MM.1S (cell line): Measurements from ENCODE around the gene LARGE2.

ENCODE experiments used
- DNase-seq: peaks from one replicate; pipeline ENCODE4 v3.0.0-alpha.2; 2015
- H2AFZ ChIP-seq: fragments of 300-600 bp; sonication (generic); 2 replicates; pipeline ENCODE4 v1.6.0; 2016; ENCODE audit warnings: antibody characterized with exemption, low read length
- H3F3A ChIP-seq: fragments of 300-600 bp; sonication (generic); 2 replicates; pipeline ENCODE4 v1.6.1; 2016; ENCODE audit warnings: mild to moderate bottlenecking, antibody characterized with exemption, low read length, moderate library complexity, mixed read lengths; ENCODE audit not compliant: insufficient read depth
- H3K27ac ChIP-seq: fragments of 300-600 bp; sonication (generic); 2 replicates; pipeline ENCODE4 v1.5.1; 2016; ENCODE audit warnings: mild to moderate bottlenecking, low read length
- H3K27me3 ChIP-seq: fragments of 300-600 bp; sonication (generic); replicated peaks from 2 replicates; pipeline ENCODE4 v1.6.0; 2016; ENCODE audit warnings: low read length; ENCODE audit not compliant: insufficient read depth
- H3K36me3 ChIP-seq: fragments of 300-600 bp; sonication (generic); replicated peaks from 2 replicates; pipeline ENCODE4 v1.6.1; 2016; ENCODE audit warnings: mild to moderate bottlenecking, low read length, mixed read lengths; ENCODE audit not compliant: insufficient read depth
- H3K4me1 ChIP-seq: fragments of 300-600 bp; sonication (generic); 2 replicates; pipeline ENCODE4 v1.6.1; 2016; ENCODE audit warnings: low read length, mixed read lengths
- H3K4me2 ChIP-seq: fragments of 300-600 bp; sonication (generic); 2 replicates; pipeline ENCODE4 v1.6.0; 2016; ENCODE audit warnings: low read depth, low read length
- H3K4me3 ChIP-seq: fragments of 300-600 bp; sonication (generic); 2 replicates; pipeline ENCODE4 v1.5.1; 2016; ENCODE audit warnings: low read length, mixed read lengths
- H3K79me2 ChIP-seq: fragments of 300-600 bp; sonication (generic); 2 replicates; pipeline ENCODE4 v1.6.1; 2016; ENCODE audit warnings: mixed run types, low read length, mixed read lengths
- H3K9ac ChIP-seq: fragments of 300-600 bp; sonication (generic); 2 replicates; pipeline ENCODE4 v1.6.1; 2016; ENCODE audit warnings: low read length, mixed read lengths
- H3K9me2 ChIP-seq: fragments of 300-600 bp; sonication (generic); replicated peaks from 2 replicates; pipeline ENCODE4 v1.6.1; 2016; ENCODE audit warnings: mild to moderate bottlenecking, low read length, mixed read lengths; ENCODE audit not compliant: insufficient read depth
- H3K9me3 ChIP-seq: fragments of 300-600 bp; sonication (generic); replicated peaks from 2 replicates; pipeline ENCODE4 v1.6.1; 2016; ENCODE audit warnings: mild to moderate bottlenecking, low read length, mixed read lengths; ENCODE audit not compliant: insufficient read depth
- H4K20me1 ChIP-seq: fragments of 300-600 bp; sonication (generic); 2 replicates; pipeline ENCODE4 v1.6.1; 2016; ENCODE audit warnings: mild to moderate bottlenecking, low read length, moderate library complexity, mixed read lengths; ENCODE audit not compliant: insufficient read depth
- CTCF ChIP-seq: fragments of 300-600 bp; sonication (generic); IDR thresholded peaks from 2 replicates; pipeline ENCODE4 v1.5.1; 2016; ENCODE audit warnings: antibody characterized with exemption, low read length, mixed read lengths
- EZH2 ChIP-seq: fragments of 300-600 bp; sonication (generic); optimal IDR thresholded peaks from 2 replicates; pipeline ENCODE3; 2017; ENCODE audit warnings: low read depth, mild to moderate bottlenecking, antibody characterized with exemption, low read length, mixed read lengths
- EZH2phosphoT487 ChIP-seq: fragments of 300-600 bp; sonication (generic); IDR thresholded peaks from 2 replicates; pipeline ENCODE4 v1.6.1; 2018; ENCODE audit warnings: antibody characterized with exemption, low read length

The LARGE2 gene

GRCh38 chr11:45906965-45907611 is 15.4 kb upstream of the LARGE2 start, which contains the start of gene FREY1:
Gene FREY1, minus strand, starts transcription at chr11:45907271. Its CDS starts 26 bp downstream, at chr11:45907245.
- Histone ChIP-seq H3K79me2 (no peaks in the 10 kb centered on the region), H3F3A (no peaks in the 10 kb centered on the region), H3K9me2 (no peaks in the 10 kb centered on the region), H3K9ac (no peak within 1 kb of the TSS), H3K4me1 (no peaks in the 10 kb centered on the region), H2AFZ (no peak within 1 kb of the TSS), H3K9me3 (no peaks in the 10 kb centered on the region), H3K27me3 (peaks cover 9% of the 10 kb centered on the region; the same call in 1 of the 2 replicates), H4K20me1 (no peaks in the 10 kb centered on the region), H3K4me3 (no peak within 1 kb of the TSS), H3K4me2 (no peak within 1 kb of the TSS), H3K27ac (no peak within 1 kb of the TSS), H3K36me3 (no peaks in the 10 kb centered on the region)
- DNase-seq, result no peak
- no peak for TF ChIP-seq EZH2
- no peak for TF ChIP-seq CTCF

- no peak overlapping the region for H3K27ac ChIP-seq
- TF ChIP-seq EZH2phosphoT487 (no peak), CTCF (no peak), EZH2 (no peak)
- no peaks in the 10 kb centered on the region for H3F3A ChIP-seq
Measured at GRCh38 chr11:45907911-45908370, 14.5 kb upstream of the LARGE2 start.

GRCh38 chr11:45909594-45910475 is 12.6 kb upstream of the LARGE2 start:
- Histone ChIP-seq H4K20me1 (no peaks in the 10 kb centered on the region), H3K27ac (no peak overlapping the region), H3K9me2 (no peaks in the 10 kb centered on the region), H3K9ac (no peak overlapping the region), H3F3A (no peaks in the 10 kb centered on the region), H2AFZ (no peak overlapping the region), H3K4me2 (no peak overlapping the region), H3K79me2 (no peaks in the 10 kb centered on the region; the same call in 1 of the 2 replicates), H3K4me1 (no peaks in the 10 kb centered on the region), H3K36me3 (no peaks in the 10 kb centered on the region), H3K9me3 (no peaks in the 10 kb centered on the region), H3K27me3 (no peaks in the 10 kb centered on the region), H3K4me3 (no peak overlapping the region)
- no peak for DNase-seq
- no peak for TF ChIP-seq CTCF
- no peak for TF ChIP-seq EZH2phosphoT487
- TF ChIP-seq EZH2, result no peak

More at GRCh38 chr11:45907911-45908370, 14.5 kb upstream of the LARGE2 start:
- Histone ChIP-seq H3K4me2 (no peak overlapping the region), H3K9ac (no peak overlapping the region), H3K9me3 (no peaks in the 10 kb centered on the region), H3K4me3 (no peak overlapping the region), H3K4me1 (no peaks in the 10 kb centered on the region), H3K36me3 (no peaks in the 10 kb centered on the region), H3K27me3 (peaks cover 5% of the 10 kb centered on the region; the same call in 1 of the 2 replicates), H4K20me1 (no peaks in the 10 kb centered on the region), H3K9me2 (no peaks in the 10 kb centered on the region), H3K79me2 (no peaks in the 10 kb centered on the region), H2AFZ (no peak overlapping the region)
- DNase-seq, result no peak
